Measurements from ENCODE around the gene LAMP5. TPM values are rescaled to one million over a fixed set of nuclear protein-coding genes. Genes with fewer than 3 reads are reported as not detected.

The LAMP5 gene
- total RNA-seq, 4 donors from 2014 or later = not detected

DNA sequence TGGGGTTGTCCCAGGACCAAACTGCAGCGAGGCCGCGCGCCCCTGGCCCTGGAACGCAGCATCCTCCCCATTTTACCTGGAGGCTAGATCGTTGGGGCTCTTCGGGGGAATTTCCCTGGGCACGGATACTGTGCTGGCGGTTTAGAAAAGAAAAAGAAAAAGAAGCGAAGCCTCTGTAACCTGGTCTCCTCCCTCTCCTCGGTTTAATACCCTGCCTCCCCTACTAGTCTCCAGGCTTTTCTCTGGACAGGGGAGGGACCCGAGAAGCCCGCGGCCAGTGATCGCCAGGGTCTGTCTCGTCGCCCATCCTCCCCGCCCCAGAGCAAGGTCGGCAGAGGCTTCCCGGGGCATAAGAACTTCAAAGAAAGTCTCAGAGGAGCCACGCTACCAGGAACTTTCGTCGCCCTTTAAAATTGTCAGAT, 6.1 kb upstream of the LAMP5 start:
- Histone ChIP-seq H3K4me3 (no peak overlapping the region), H3K27me3 (peaks cover 35 to 53% (median 38%) of the 10 kb centered on the region in 3 donors), H3K9me3 (no peaks in the 10 kb centered on the region), H3K4me1 (peaks cover 0 to 4% of the 10 kb centered on the region in 2 donors), H3K27ac (no peak overlapping the region), H3K36me3 (no peaks in the 10 kb centered on the region)
- in situ Hi-C loops (cut with MboI; ENCODE audit: low sequenced_read_pairs in 4 of 4) (no loop called here), intact Hi-C loops (cut with DNase I; ENCODE audit: low total_unique reads) (no loop called here)
- ATAC-seq (no peak), DNase-seq (no peak)
- TF ChIP-seq, protein P1, sequence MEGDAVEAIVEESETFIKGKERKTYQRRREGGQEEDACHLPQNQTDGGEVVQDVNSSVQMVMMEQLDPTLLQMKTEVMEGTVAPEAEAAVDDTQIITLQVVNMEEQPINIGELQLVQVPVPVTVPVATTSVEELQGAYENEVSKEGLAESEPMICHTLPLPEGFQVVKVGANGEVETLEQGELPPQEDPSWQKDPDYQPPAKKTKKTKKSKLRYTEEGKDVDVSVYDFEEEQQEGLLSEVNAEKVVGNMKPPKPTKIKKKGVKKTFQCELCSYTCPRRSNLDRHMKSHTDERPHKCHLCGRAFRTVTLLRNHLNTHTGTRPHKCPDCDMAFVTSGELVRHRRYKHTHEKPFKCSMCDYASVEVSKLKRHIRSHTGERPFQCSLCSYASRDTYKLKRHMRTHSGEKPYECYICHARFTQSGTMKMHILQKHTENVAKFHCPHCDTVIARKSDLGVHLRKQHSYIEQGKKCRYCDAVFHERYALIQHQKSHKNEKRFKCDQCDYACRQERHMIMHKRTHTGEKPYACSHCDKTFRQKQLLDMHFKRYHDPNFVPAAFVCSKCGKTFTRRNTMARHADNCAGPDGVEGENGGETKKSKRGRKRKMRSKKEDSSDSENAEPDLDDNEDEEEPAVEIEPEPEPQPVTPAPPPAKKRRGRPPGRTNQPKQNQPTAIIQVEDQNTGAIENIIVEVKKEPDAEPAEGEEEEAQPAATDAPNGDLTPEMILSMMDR (IDR thresholded peaks at IDR 0.05 in 4 of 5, conservative IDR thresholded peaks at IDR 0.05 in 1 of 5) = no peak

DNA sequence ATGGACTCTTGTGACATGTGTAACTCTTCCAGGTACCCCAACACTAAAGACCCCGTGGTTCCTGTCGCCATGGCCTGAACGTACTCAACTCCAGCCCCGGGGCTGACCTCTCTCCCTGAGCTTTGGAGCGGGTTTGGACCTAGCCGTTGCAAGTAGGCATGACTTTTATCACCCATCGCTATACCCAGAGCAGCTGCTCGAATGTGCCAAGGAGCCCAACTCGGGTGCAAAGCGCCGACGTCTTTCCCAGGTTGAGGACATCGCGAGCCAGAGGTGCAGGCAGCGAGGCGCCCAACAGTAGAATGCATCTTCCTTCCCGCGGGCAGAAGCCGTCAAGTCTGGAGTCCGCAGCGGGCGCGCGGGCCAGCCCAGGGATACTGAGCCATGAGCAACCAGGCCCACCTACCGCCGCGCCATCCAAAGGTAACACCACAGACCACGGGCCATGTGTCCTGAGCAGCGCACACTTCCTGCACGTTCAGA, 5.7 kb upstream of the LAMP5 start:
- ATAC-seq (no peak), DNase-seq (no peak)
- H3K4me3 ChIP-seq = no peak overlapping the region
- H3K27me3 ChIP-seq = peaks cover 39 to 58% (median 40%) of the 10 kb centered on the region in 3 donors
- no peak for TF ChIP-seq POLR2A (IDR thresholded peaks at IDR 0.05)
- TF ChIP-seq, protein P1 (IDR thresholded peaks at IDR 0.05 in 4 of 5, conservative IDR thresholded peaks at IDR 0.05 in 1 of 5) = no peak
- H3K27ac ChIP-seq = no peak overlapping the region
- H3K36me3 ChIP-seq = no peaks in the 10 kb centered on the region
- H3K9me3 ChIP-seq = no peaks in the 10 kb centered on the region
- in situ Hi-C loops (cut with MboI; ENCODE audit: low sequenced_read_pairs in 4 of 4) (no loop called here), intact Hi-C loops (cut with DNase I; ENCODE audit: low total_unique reads) (no loop called here)
- H3K4me1 ChIP-seq = peaks cover 0 to 4% of the 10 kb centered on the region in 2 donors

DNA sequence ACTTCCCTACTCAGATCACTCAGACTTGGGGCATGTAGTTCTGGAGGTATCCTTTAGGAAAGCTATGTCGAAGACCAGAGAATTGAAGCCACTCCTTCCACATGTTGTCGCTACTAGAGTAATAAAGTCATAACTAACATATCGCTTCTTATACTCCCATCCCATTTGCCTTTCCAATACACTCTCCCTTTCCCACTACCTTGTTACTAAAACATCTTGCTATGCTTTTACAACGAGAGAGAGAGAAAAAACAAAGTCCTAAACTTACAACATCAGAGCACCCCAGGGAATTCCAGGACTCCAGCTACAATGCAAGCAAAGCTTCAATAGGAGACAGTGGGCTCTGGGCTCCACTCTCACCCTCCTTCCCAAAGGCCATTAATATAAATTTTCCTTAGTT, 5.1 kb upstream of the LAMP5 start:
- ATAC-seq (no peak), DNase-seq (no peak)
- Histone ChIP-seq H3K4me1 (peaks cover 0 to 4% of the 10 kb centered on the region in 2 donors), H3K27me3 (peaks cover 43 to 63% (median 45%) of the 10 kb centered on the region in 3 donors), H3K4me3 (no peak overlapping the region), H3K27ac (no peak overlapping the region), H3K9me3 (no peaks in the 10 kb centered on the region), H3K36me3 (no peaks in the 10 kb centered on the region)
- in situ Hi-C loops (cut with MboI; ENCODE audit: low sequenced_read_pairs in 4 of 4) = no loop called here
- TF ChIP-seq POLR2A (IDR thresholded peaks at IDR 0.05) = no peak
- TF ChIP-seq, protein P1 (IDR thresholded peaks at IDR 0.05 in 4 of 5, conservative IDR thresholded peaks at IDR 0.05 in 1 of 5) = no peak
- intact Hi-C loops (cut with DNase I; ENCODE audit: low total_unique reads) = no loop called here

DNA sequence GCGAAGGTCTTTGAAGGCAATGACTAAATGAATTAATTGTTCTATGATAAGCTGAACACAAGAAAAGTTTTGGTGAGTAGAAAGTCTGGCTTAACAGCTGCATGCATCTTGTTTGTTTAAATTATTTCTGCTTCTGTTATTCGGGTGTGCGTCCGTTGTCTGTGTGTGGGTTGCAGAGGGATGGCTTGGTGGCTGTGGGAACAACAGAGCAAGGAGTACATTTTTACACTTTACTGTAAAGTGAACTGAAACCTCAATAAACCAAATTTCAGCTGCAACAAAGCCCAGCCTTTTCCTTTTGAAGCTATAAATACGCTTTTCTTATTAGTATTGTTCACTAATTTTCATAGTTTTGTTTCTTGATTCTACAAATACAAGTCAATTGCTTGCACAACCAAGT, 3.5 kb upstream of the LAMP5 start:
- DNase-seq = no peak
- in situ Hi-C loops (cut with MboI; ENCODE audit: low sequenced_read_pairs in 4 of 4) (no loop called here), intact Hi-C loops (cut with DNase I; ENCODE audit: low total_unique reads) (no loop called here)
- Histone ChIP-seq H3K36me3 (no peaks in the 10 kb centered on the region), H3K27ac (no peak overlapping the region), H3K4me3 (no peak overlapping the region), H3K27me3 (peaks cover 52 to 60% (median 53%) of the 10 kb centered on the region in 3 donors), H3K4me1 (peaks cover 0 to 13% of the 10 kb centered on the region in 2 donors), H3K9me3 (no peaks in the 10 kb centered on the region)
- ATAC-seq = no peak
- TF ChIP-seq, protein P1 (IDR thresholded peaks at IDR 0.05 in 4 of 5, conservative IDR thresholded peaks at IDR 0.05 in 1 of 5) = no peak
- no peak for TF ChIP-seq POLR2A (IDR thresholded peaks at IDR 0.05)

DNA sequence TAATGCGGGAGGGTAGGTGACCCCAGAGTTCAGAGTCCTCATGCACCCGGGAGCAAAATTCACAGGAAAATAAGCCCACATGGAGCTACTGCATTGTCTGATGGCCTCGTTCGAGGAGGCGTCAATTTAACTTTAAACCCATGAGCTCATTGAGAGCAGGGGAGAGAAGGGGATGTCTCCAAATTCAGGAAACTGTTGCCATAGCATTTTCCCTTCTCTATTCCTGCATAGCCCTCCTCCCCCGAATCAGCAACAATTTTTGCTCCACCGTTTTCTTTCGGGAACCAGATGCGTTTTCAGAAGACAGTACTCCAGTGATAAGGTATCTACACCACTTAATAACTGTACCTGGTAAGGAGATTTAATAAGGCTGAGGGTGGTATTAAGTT, 324 bp upstream of the LAMP5 start:
- DNase-seq (no peak), ATAC-seq (no peak)
- Histone ChIP-seq H3K36me3 (no peaks in the 10 kb centered on the region), H3K4me3 (no peak overlapping the region), H3K27ac (no peak overlapping the region), H3K4me1 (peaks cover 0 to 9% of the 10 kb centered on the region in 2 donors), H3K27me3 (peaks cover 36 to 43% (median 43%) of the 10 kb centered on the region in 3 donors), H3K9me3 (no peaks in the 10 kb centered on the region)
- in situ Hi-C loops (cut with MboI; ENCODE audit: low sequenced_read_pairs in 4 of 4) = no loop called here
- intact Hi-C loops (cut with DNase I; ENCODE audit: low total_unique reads) = no loop called here
- TF ChIP-seq, protein P1 (IDR thresholded peaks at IDR 0.05 in 4 of 5, conservative IDR thresholded peaks at IDR 0.05 in 1 of 5) = no peak
- TF ChIP-seq POLR2A (IDR thresholded peaks at IDR 0.05) = no peak
